Hematopoietic multipotent progenitor cell treated with erythropoietin and hydrocortisone succinate and interleukin-3 and kit ligand, for 8 days (in vitro differentiated cells): ENCODE data around the gene CD209.
"Not testable (repeated sequence)": the region's sequence is repeated elsewhere in the genome, so short reads cannot be mapped to it uniquely, and the experiment has no call there.

Source experiments
- DNase-seq: peaks from one replicate; pipeline ENCODE4 v3.0.0-alpha.2; 2015

CD209 gene

DNA sequence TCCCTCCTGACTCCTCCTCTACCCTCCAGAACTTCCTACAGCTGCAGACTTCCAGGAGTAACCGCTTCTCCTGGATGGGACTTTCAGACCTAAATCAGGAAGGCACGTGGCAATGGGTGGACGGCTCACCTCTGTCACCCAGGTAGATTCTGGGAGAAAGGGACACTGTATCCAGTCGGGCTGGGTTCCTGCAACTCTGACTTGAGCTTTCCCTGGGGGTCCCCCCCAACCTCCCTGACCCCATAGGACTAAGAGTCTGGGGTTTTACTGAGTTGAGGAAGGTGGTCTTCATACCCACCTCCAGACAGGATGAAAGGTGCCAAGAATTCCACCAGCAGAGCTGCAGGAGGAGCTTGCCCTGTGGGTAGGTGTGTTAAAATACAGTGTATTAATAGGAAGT, 20.2 kb upstream of the CD209 start:
- no peak for DNase-seq

DNA sequence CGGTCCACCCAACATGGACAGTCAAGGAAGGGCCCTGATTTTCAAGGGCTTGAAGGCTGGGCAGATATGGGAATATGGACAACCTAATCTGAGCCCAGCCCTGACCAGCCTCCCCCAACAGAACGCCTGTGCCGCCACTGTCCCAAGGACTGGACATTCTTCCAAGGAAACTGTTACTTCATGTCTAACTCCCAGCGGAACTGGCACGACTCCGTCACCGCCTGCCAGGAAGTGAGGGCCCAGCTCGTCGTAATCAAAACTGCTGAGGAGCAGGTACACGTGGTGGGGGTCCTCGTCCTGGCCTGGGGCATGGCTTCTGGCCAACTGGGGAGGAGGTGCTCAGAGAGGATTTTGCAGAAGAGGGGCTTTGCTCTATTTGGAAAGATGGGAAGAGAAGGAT, 19.2 kb upstream of the CD209 start:
- no peak for DNase-seq

DNA sequence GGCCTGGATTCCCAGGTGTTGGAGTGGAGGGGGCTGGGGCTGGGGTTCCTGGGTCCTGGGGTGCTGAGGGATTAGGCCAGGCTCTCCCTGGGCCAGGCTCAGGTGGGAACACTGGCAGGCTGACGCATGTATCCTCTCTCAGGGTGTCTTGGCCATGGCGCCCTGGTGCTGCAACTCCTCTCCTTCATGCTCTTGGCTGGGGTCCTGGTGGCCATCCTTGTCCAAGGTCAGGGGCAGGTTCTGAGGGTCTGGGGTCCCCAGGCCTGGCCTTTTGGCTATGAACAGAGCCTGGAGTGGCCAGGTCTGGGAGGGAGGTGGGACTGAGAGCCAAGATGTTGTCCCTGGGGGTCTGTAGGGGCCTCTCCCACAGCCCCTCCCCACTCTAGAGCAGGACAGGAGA, 17.7 kb upstream of the CD209 start:
- DNase-seq, result not testable (repeated sequence)

DNA sequence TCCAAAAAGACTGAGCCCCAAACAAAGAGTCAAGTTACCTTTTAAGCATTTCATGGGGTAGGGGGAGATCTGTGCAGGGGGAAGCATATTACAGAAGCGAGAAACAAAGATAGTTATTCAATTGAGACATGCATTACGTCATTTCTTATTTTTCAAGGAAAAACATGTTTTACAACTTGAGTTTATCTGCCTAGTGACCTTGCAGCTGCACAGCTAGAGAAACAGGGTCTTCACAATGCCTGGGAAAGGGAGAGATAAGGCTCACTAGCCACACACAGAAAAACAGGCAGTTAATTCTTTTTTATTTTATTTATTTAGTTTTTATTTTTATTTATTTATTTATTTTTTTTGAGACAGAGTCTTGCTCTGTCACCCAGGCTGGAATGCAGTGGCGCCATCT, 16.8 kb upstream of the CD209 start:
- DNase-seq, result not testable (repeated sequence)

DNA sequence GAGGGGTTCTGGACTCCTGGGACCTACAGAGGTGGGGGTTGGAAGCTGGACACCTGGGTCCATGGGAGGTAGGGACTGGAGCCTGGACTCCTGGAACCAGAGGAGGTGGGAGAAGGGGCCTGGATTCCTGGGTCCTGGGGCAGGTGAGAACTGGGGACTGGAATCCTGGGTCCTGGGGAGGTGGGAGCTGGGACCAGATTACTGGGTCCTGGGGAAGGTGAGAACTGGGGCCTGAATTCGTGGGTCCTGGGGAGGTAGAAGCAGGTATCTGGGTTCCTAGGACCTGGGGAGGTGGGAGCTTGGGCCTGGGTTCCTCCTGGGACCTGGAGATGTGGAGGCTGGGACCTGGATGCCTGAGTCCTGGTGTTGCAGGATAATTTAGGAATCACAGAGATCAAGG, 16.4 kb upstream of the CD209 start:
- no peak for DNase-seq

DNA sequence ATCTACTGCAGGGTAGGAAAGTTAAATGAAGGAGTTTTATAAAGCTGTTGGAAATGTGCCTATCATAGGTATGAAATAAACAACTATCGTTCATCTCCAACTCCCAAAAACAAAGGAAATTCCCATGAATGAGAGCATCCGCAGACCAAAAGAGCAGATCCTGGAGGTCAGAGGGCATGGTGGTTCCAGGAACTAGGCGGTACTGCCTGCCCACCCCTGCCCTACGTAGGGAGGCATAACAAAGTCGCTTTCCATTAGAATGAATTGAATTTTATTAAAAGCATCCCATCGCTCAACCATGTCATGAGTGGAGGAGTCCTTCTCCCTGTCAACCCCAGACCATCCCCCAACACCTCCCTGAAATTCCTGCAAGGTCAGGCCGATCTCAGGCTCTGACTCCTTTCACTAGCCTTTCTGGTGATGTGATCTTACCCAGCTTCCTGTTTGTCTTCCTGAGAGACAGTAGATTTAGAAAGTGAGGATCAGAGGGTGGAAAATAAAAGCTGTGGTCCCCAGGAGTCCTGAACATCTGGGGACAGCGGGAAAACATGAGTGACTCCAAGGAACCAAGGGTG, 15.5 kb upstream of the CD209 start, which contains the start of gene CLEC4M:
Gene CLEC4M (plus strand): TSS at position 525 of the 575 bp plus-strand sequence. CDS start 24 bp downstream, at position 549.
- no peak for DNase-seq

DNA sequence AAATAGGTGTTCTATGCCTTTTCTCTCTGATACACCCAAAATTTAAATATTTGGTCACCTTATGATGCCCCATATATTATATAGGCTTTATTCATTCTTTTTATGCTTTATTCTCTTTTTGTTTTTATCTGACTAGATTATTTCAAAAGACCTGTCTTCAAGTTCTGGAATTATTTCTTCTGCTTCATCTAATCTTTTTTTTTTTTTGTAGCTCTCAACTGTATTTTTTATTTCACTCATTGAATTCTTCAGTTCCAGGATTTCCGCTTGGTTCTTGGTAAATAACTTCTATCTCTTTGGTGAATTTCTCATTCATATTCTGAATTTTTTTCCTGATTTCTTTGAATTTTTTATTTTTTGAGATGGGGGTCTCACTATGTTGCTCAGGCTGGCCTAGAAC, 11.8 kb upstream of the CD209 start:
- DNase-seq, result no peak

DNA sequence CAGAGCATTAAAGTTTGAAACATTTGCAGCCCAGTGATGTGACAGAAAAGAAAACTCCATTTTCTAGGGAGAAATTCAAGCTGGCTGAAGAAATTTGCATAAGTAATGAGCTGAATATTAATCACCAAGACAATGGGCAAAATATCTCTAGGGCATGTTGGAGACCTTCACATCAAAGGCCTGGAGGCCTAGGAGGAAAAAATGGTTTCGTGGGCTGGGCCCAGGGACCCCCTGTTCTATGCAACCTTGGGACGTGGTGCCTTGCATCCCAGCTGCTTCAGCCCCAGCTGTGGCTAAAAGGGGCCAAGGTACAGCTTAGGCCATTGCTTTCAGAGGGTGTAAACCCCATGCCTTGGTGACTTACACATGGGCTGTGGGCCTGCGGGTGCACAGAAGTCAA, 10.0 kb upstream of the CD209 start:
- no peak for DNase-seq

DNA sequence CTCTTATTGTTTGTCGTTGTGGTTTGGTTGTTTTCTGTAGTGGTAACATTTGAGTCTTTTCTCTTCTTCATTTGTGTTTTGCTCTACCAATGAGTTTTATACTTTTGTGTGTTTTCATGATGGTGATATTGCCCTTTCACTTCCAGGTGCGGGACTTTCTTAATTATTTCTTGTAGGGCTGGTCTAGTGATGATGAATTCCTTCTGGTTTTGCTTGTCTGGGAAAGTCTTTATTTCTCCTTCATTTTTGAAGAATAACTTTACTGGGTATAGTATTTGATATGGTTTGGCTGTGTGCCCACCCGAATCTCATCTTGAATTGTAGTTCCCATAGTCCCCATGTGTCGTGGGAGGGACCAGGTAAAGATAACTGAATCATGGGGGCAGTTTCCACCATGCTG, 8.9 kb upstream of the CD209 start:
- no peak for DNase-seq

DNA sequence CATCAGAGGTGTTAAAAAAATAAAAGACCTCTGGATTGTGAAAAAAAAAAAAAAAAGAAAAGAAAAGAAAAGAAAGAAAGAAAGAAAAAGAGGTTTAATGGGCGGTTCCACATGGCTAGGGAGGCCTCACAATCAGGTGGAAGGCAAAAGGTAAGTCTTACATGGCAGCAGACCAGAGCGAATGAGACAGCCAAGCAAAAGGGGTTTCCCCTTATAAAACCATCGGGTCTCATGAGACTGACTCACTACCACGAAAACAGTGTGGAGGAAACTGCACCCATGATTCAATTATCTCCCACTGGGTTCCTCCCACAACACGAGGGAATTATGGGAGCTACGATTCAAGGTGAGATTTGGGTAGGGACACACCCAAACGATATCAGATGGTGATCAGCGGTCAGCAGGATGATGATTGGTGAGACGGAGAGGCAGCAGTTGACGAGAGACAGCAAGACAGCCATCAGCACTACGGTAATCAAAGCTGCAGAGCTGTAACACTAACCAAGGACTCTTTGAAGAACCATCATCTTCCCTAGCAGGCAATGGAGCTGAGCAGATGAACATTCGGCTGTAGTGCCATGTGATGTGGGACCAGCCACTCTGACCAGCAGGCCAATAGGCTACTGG, 3.9 kb upstream of the CD209 start:
- no peak for DNase-seq

DNA sequence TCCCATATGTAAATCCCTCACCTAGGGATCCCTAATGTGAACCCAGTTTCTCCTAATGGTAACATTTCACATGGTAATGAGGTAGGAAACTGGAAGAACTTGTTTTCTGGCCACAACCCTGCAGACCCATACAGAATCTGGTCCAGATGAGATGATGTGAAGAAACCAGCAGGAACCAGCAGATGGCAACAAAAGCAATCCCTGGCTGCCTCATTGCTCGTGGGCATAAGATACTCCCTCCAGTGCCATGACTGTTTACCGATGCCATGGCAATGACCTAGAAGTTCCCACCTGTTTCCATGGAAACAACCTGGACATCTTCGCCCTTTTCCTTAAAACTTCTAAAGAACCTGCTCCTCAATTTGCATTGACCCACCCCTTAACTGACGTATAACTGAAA, 1.4 kb upstream of the CD209 start:
- DNase-seq, result peak; percentile 14

DNA sequence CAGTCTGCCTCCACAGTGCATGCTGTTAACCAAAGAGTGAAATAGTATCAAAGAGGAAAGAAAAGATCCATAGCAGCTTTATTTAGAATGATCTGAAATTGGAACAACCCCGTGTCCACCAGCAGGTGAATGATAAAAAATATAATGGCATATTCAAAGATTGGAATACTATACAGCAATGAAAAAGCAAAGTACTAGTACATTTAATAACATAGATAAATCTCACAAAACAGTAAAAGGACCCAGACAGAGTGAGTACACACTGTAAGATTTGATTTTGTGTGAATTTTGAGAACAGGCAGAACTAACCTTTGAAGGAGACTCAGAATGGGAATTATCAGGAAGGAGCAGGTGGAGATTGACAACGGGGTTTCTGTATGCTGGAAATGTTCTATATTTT, 837 bp upstream of the CD209 start:
- no peak for DNase-seq

DNA sequence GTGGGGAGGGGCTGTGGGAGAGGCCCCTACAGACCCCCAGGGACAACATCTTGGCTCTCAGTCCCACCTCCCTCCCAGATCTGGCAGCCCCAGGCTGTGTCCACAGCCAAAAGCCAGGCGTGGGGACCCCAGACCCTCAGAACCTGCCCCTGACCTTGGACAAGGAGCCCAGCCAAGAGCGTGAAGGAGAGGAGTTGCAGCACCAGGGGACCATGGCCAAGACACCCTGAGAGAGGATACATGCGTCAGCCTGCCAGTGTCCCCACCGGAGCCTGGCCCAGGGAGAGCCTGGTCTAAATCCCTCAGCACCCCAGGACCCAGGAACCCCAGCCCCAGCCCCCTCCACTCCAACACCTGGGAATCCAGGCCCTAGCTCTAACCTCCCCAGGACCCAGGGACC, 1.0 kb downstream of the CD209 start:
- DNase-seq, result not testable (repeated sequence)

DNA sequence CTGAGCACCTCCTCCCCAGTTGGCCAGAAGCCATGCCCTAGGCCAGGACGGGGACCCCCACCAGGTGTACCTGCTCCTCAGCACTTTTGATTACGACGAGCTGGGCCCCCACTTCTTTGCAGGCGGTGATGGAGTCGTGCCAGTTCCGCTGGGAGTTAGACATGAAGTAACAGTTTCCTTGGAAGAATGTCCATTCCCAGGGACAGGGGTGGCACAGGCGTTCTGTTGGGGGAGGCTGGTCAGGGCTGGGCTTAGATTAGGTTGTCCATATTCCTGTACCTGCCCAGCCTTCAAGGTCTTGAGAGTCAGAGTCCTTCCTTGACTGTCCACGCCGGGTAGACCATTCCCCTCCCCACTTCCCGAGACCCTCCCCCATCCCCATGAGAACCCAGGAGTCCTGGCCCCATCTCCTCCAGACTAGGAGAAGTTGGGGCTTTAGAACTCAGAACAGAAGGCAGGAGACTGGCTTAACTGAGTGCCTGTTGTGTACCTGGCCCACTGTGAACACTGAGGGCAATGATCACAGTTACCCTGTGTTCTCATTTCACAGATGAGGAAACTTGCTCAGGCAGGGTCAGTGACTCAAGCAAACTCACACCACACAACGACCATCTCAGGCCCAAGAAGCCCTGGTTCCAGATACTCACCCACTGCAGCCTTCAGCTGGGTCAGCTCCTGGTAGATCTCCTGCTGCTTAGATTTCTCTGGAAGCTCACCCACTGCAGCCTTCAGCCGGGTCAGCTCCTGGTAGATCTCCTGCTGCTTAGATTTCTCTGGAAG, 2.3 kb downstream of the CD209 start:
- DNase-seq, result no peak

DNA sequence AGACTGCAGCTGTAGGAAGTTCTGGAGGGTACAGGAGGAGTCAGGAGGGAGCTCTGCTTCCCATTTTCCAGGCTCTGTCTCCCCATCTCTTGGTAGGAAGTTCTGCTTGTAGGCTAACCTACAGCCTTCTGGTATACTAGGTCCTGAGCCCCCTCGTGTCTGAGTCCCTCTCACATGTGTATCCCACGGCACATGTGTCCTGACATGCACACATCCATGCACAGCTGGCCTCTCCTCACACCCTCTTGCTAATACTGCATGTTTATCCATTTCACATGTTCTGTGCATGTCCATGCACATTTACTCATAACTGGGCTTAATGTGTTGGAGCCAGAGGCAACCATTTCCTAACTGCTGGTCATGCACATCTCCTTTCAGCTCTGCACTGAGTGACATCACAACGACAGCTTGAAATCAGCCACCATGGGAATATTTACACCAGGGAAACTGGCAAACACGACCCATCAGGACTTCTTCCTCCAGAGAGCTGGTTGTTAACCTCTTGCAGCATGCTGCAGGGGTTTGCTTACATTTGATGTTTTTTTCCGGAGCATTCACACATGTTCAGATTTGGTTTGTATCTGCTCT, 3.0 kb downstream of the CD209 start:
- DNase-seq, result no peak

DNA sequence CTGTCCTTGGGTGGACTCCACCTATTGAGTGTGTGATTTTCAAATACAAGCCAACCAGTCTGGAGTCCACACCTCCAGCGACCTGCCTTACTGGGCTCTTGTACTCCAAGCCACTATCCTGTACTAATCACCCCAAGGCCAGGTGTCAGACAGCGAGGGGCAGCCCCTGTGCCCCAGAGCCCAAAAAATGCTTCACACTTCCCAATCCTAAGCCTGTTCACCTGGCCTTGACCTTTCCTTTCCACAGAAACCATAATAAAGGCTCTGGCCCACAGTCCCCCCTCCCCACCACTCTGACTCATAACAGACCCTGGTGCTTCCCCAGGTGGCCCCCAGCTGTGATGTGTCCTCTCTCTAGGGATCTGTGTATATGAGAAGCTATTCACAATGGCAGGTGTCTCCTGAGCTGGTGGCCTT, 3.9 kb downstream of the CD209 start:
- DNase-seq, result no peak

DNA sequence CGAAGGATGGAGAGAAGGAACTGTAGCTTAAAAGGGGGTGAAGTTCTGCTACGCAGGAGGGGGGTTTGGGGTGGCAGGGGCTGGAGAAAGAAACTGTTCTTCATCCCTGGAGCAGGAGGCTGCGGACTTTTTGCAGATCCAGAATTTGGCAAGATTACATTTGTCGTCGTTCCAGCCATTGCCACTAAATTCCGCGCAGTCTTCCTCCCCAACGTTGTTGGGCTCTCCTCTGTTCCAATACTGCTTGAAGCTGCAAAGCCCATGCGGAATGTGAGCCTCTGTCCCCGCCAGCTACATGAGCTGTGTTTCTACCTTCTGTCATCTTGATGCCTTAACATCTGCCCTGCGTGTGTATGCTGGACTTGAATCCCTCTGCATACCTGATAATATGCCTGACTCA, 4.3 kb downstream of the CD209 start:
- no peak for DNase-seq

DNA sequence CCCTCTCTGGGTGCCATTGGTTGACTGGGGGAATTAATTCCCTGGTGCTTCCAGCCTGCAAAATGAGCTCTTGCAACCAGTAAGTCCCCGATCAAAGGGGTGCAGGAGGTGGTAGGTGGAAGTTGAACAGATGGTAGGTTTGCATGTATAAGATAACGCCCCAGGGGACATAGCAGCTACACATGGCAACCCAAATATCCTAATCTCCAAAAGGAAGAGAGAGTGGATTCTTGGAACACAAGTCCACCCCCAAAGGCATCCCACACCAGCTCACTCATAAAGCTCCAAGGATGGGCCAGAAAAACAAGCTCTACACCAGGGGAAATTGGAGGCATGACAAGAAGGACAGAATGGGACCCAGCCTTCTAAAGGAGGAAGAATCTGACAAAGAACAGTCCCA, 4.8 kb downstream of the CD209 start:
- DNase-seq, result no peak

DNA sequence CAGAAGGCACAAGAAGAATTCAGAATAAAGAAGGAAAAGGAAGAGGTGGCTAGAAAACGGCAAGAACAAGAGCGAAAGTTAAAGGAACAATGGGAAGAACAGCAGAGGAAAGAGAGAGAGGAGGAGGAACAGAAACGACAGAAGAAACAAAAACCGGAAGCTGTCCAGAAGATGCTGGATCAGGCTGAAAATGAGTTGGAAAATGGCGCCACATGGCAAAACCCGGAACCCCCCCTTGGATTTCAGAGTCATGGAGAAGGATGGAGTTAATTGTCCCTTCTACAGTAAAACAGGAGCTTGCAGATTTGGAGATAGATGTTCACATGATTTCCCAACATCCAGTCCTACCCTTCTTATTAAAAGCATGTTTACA, 6.7 kb downstream of the CD209 start:
- DNase-seq, result no peak

DNA sequence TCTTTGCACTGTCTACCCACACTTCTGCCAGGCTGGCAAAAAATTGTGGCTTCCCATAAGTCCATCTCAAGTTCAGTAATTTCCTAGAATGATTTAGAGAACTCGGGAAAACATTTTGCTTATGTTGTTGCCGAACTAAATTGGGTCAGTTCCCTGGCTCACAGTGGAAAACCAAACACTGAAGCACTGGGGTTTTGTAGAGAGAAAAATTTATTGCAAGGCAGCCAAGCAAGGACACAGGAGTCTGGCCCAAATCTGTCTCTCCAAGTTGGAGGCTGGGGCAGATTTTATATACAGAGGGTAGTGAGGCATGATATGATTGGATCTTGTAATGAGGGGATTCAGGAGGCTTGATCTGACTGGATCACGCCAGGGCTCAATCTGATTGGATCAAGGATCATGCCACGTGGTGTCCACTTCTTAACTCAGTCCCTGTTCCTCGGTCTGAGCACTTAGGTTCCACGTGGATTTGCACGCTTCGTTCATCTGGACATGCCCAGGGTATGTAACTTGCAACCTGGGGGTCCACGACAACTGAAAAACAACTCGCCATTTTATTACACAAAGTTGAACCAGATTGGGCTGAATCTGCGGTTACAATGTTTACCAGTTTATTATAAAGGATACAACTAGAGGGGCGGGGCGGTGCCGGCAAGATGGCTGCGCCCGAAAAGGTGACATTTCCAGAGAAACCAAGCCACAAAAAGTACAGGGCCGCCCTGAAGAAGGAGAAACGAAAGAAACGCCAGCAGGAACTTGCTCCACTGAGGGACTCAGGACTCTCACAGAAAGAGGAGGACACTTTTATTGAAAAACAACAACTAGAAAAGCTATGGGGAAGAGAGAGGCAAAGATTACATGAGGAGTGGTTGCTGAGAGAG, 7.3 kb downstream of the CD209 start:
- no peak for DNase-seq

DNA sequence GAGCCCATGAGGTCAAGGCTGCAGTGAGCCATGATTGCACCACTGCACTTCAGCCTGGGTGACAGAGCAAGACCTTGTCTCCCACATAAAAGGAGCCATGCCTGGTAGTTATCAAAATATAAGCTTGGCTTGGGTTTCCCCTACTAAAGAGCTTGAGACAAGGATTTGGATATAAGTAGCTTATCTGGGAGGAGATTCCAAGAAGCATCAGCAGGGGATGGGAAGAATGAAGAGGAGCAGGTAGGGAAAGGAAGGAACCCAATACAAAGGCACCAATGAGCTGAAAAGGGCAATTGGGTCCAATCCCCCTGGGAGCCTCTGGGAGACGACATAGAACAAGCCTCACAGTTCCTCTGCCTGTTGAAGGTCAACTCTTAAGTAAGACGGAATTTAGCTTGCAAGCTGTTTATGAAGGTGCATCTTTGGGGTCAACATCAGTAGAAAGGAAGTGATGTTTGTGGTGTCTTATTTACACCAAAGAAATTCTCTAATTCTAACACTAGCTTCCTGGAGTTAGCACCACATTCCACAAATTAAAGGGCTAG, 8.1 kb downstream of the CD209 start:
- DNase-seq, result no peak

DNA sequence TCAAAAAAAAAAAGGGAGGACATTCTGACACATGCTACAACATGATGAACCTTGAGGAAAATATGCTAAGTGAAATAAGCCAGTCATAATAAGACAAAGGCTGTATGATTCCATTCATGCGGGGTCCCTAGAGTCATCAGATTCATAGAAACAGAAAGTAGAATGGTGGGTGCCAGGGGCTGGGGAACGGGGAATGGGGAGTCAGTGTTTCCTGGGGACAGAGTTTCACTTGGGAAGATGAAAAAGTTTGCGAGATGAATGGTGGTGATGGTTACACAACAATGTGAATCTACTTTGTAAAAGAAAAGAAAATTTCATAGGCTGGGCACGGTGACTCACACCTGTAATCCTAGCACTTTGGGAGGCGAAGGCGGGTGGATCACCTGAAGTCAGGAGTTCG, 9.3 kb downstream of the CD209 start:
- DNase-seq, result no peak

DNA sequence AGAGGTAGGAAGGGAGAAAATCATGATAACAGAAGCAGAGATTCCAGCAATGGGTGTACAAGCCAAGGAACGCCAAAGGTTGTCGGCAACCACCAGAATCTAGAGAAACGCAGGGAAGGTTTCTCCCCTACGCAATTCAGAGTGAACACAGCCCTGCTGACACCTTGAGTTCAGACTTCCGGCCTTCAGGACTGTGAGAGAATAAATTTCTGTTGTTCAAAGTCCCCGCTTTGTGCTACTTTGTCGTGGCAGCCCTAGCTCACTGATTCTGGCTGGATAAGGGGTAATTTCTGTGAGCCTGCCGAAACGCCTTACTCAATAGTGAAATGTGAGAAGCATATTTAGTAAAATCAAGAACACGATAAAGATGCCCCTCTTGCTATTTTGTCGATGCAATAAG, 10.1 kb downstream of the CD209 start:
- no peak for DNase-seq
